Activated naive CD4-positive, alpha-beta T cell (primary cell): ENCODE results near the gene ALCAM.

Source experiments
- DNase-seq, 4 experiments: peaks; one replicate each; lab custom pipeline; 2025; lab: John Stamatoyannopoulos, UW

The ALCAM gene

GRCh38 chr3:105528955-105529354 lies 162.2 kb downstream of the ALCAM start:
- DNase-seq = no peak

- DNase-seq = no peak
Observed at GRCh38 chr3:105529456-105529855, 162.7 kb downstream of the ALCAM start.

GRCh38 chr3:105532251-105532650 lies 165.5 kb downstream of the ALCAM start:
- DNase-seq = no peak

GRCh38 chr3:105533960-105534359 lies 167.3 kb downstream of the ALCAM start:
- DNase-seq = no peak

- no peak for DNase-seq
Observed at GRCh38 chr3:105534491-105534890, 167.8 kb downstream of the ALCAM start.

GRCh38 chr3:105537371-105538080 lies 170.8 kb downstream of the ALCAM start:
- no peak for DNase-seq

GRCh38 chr3:105538483-105538882 lies 171.8 kb downstream of the ALCAM start:
- no peak for DNase-seq

- no peak for DNase-seq
Observed at GRCh38 chr3:105539897-105540296, 173.2 kb downstream of the ALCAM start.

- no peak for DNase-seq
Observed at GRCh38 chr3:105542282-105543019, 175.7 kb downstream of the ALCAM start.

GRCh38 chr3:105545051-105545450 lies 178.3 kb downstream of the ALCAM start:
- DNase-seq = no peak

- no peak for DNase-seq
Observed at GRCh38 chr3:105553851-105554250, 187.1 kb downstream of the ALCAM start.

- no peak for DNase-seq
Observed at GRCh38 chr3:105555206-105555605, 188.5 kb downstream of the ALCAM start.

GRCh38 chr3:105559856-105560255 lies 193.1 kb downstream of the ALCAM start:
- no peak for DNase-seq

- no peak for DNase-seq
Observed at GRCh38 chr3:105561876-105562275, 195.2 kb downstream of the ALCAM start.

- no peak for DNase-seq
Observed at GRCh38 chr3:105564546-105565288, 198.0 kb downstream of the ALCAM start.

- DNase-seq = no peak
Observed at GRCh38 chr3:105571005-105571404, 204.3 kb downstream of the ALCAM start.

GRCh38 chr3:105572501-105572900 lies 205.8 kb downstream of the ALCAM start:
- DNase-seq = no peak

- DNase-seq = no peak
Observed at GRCh38 chr3:105579439-105579838, 212.7 kb downstream of the ALCAM start.

GRCh38 chr3:105580296-105580965 lies 213.7 kb downstream of the ALCAM start:
- DNase-seq = no peak

- DNase-seq = no peak
Observed at GRCh38 chr3:105582015-105582414, 215.3 kb downstream of the ALCAM start.

GRCh38 chr3:105584003-105584790 lies 217.5 kb downstream of the ALCAM start:
- no peak for DNase-seq
